Ishikawa (cell line): Measurements from ENCODE around the gene RAX.

Experiments used
- CEBPB ChIP-seq: IDR thresholded peaks from 2 replicates; pipeline ENCODE4 v1.6.1; 2012
- CREB1 ChIP-seq: IDR thresholded peaks from 2 replicates; pipeline ENCODE4 v1.6.1; 2012; ENCODE audit warnings: low read depth
- EGR1 ChIP-seq: IDR thresholded peaks from 2 replicates; pipeline ENCODE4 v1.6.1; 2012
- EP300 ChIP-seq: IDR thresholded peaks from 2 replicates; pipeline ENCODE4 v1.6.1; 2012; ENCODE audit warnings: borderline replicate concordance
- FOXM1 ChIP-seq: IDR thresholded peaks from 2 replicates; pipeline ENCODE4 v1.6.1; 2012; ENCODE audit warnings: low read depth, borderline replicate concordance
- NFIC ChIP-seq: IDR thresholded peaks from 2 replicates; pipeline ENCODE4 v1.6.1; 2012
- RAD21 ChIP-seq: IDR thresholded peaks from 2 replicates; pipeline ENCODE4 v1.6.1; 2012; ENCODE audit warnings: low read depth
- TAF1 ChIP-seq: IDR thresholded peaks from 2 replicates; pipeline ENCODE4 v1.6.1; 2012; ENCODE audit warnings: low read depth, mild to moderate bottlenecking
- TCF12 ChIP-seq: IDR thresholded peaks from 2 replicates; pipeline ENCODE4 v1.6.1; 2012; ENCODE audit warnings: low read depth
- TEAD4 ChIP-seq: IDR thresholded peaks from 2 replicates; pipeline ENCODE4 v1.6.1; 2012
- YY1 ChIP-seq: IDR thresholded peaks from 2 replicates; pipeline ENCODE4 v1.6.1; 2012; ENCODE audit warnings: low read depth
- ZBTB7A ChIP-seq: IDR thresholded peaks from 2 replicates; pipeline ENCODE4 v1.6.1; 2012; ENCODE audit warnings: low read depth
- TF ChIP-seq, protein P1 (sequence below): IDR thresholded peaks from 2 replicates; pipeline ENCODE4 v1.6.1; 2012
- TF ChIP-seq, protein P2 (sequence below): IDR thresholded peaks from 2 replicates; pipeline ENCODE4 v1.6.1; 2012; ENCODE audit warnings: low read depth, mild to moderate bottlenecking
- TF ChIP-seq, protein P3 (sequence below): IDR thresholded peaks from 2 replicates; pipeline ENCODE4 v1.6.1; 2012

RAX gene

DNA sequence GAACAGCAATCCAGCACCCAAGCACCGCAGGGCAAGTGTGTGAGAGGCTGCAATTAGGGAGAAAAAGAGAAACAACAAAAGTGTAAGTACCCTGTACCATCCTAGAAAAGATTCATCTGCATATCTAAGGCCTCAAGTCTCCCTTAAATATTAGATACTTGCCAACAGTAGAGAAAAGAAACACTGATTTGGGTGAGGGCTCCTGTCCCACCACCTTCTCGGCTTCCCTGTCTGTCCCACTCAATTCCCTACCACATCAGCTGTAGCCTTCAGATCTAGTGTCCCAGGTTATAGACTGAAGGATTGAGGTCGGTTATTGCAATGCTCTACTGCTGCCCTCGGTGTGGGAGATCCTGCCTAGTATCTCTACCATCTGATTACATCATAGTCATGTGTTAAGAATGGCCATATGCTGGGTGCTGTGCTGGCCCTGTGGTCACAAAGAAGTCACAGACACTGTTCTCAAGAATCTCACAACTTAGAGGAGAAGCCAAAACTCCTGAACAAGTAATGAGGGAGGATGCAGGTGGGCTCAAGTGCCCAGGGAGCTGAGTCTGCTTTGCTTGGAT, 2.5 kb downstream of the RAX start:
- no peak for TF ChIP-seq FOXM1
- no peak for TF ChIP-seq TEAD4
- no peak for TF ChIP-seq TCF12
- TF ChIP-seq, protein P1, sequence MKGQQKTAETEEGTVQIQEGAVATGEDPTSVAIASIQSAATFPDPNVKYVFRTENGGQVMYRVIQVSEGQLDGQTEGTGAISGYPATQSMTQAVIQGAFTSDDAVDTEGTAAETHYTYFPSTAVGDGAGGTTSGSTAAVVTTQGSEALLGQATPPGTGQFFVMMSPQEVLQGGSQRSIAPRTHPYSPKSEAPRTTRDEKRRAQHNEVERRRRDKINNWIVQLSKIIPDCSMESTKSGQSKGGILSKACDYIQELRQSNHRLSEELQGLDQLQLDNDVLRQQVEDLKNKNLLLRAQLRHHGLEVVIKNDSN = no peak
- TF ChIP-seq TAF1 = no peak
- TF ChIP-seq, protein P2, sequence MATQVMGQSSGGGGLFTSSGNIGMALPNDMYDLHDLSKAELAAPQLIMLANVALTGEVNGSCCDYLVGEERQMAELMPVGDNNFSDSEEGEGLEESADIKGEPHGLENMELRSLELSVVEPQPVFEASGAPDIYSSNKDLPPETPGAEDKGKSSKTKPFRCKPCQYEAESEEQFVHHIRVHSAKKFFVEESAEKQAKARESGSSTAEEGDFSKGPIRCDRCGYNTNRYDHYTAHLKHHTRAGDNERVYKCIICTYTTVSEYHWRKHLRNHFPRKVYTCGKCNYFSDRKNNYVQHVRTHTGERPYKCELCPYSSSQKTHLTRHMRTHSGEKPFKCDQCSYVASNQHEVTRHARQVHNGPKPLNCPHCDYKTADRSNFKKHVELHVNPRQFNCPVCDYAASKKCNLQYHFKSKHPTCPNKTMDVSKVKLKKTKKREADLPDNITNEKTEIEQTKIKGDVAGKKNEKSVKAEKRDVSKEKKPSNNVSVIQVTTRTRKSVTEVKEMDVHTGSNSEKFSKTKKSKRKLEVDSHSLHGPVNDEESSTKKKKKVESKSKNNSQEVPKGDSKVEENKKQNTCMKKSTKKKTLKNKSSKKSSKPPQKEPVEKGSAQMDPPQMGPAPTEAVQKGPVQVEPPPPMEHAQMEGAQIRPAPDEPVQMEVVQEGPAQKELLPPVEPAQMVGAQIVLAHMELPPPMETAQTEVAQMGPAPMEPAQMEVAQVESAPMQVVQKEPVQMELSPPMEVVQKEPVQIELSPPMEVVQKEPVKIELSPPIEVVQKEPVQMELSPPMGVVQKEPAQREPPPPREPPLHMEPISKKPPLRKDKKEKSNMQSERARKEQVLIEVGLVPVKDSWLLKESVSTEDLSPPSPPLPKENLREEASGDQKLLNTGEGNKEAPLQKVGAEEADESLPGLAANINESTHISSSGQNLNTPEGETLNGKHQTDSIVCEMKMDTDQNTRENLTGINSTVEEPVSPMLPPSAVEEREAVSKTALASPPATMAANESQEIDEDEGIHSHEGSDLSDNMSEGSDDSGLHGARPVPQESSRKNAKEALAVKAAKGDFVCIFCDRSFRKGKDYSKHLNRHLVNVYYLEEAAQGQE = no peak
- TF ChIP-seq CREB1 = no peak
- no peak for TF ChIP-seq CEBPB
- TF ChIP-seq ZBTB7A = no peak
- TF ChIP-seq RAD21 = no peak
- TF ChIP-seq, protein P3, sequence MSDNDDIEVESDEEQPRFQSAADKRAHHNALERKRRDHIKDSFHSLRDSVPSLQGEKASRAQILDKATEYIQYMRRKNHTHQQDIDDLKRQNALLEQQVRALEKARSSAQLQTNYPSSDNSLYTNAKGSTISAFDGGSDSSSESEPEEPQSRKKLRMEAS = no peak
- TF ChIP-seq EP300 = no peak
- TF ChIP-seq EGR1 = no peak
- TF ChIP-seq YY1 = no peak
- no peak for TF ChIP-seq NFIC

DNA sequence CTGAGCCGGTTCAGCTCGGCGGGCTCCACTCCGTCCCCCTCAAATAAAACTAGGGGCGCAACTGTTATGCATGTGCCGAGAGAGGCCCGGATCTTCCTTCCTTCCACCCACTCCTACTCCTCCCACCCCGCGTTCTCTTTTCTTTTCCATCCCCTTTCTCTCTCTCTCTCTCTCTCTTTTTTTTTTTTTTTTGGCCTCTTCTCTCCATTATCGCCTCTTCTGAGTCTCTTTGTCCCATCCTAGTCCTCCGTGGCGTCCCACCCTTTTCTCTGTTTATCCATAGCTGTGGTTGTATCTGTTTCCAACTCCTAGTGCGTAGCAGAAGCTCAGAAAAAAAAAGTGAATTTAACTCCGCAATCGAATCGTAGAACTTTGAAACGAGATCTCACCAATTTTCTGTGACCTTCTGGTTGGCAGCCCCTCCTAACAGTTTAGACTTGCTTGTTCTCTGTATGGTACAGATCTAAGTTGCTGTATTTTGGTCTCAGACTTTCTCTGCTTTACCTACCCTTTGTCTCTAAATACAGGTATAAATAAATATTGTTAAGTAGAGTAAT, 3.6 kb downstream of the RAX start:
- TF ChIP-seq FOXM1 (no peak), ZBTB7A (no peak), TAF1 (no peak), TEAD4 (no peak), RAD21 (no peak), EP300 (no peak), CREB1 (no peak), NFIC (no peak), EGR1 (no peak), CEBPB (no peak), YY1 (no peak), TCF12 (no peak)
- TF ChIP-seq, protein P1 = no peak
- TF ChIP-seq, protein P2 = no peak
- TF ChIP-seq, protein P3 = no peak

DNA sequence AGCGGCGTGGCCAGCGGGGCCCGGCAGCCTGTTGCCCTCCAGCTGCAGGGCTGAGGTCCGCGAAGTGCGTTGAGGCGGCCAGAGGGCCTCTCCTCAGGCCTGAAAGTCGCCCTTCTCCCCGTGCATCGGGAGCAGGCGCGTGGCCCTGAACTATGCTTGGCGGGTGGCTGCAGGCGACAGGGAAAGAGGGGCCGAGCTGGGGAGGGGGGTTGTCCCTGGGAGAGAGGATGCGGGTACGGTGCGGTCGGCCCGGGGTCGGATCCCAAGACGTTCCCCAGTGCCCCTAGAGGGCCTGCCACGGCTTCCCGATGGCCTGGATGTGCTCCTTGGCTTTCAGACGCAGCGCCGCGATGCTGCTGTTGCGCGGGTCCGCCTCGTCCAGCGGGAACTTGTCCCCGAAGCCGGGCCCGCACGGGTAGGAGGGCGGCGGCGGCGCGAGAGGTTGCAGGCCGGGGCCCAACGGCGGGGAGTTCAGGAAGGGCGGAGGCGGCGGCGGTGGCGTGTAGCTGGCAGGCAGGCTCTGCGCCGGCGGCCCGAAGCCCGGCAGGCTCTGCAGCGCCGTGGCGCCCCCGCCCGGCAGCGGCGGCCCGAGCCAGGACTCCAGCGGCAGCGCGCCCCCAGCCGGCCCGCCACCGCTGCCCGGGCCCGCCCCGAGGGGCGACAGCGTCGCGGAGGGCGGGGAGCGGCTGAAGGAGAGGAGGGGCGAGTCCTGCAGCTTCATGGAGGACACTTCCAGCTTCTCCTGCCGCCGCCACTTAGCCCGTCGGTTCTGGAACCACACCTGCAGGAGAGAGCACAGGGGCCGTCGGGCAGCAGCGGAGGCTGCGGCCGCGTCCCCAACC, 4.3 kb downstream of the RAX start:
- no peak for TF ChIP-seq EGR1
- TF ChIP-seq CEBPB = no peak
- no peak for TF ChIP-seq CREB1
- peak; percentile 34; the same call in 1 of the 2 replicates for TF ChIP-seq RAD21
- no peak for TF ChIP-seq ZBTB7A
- TF ChIP-seq TEAD4 = no peak

DNA sequence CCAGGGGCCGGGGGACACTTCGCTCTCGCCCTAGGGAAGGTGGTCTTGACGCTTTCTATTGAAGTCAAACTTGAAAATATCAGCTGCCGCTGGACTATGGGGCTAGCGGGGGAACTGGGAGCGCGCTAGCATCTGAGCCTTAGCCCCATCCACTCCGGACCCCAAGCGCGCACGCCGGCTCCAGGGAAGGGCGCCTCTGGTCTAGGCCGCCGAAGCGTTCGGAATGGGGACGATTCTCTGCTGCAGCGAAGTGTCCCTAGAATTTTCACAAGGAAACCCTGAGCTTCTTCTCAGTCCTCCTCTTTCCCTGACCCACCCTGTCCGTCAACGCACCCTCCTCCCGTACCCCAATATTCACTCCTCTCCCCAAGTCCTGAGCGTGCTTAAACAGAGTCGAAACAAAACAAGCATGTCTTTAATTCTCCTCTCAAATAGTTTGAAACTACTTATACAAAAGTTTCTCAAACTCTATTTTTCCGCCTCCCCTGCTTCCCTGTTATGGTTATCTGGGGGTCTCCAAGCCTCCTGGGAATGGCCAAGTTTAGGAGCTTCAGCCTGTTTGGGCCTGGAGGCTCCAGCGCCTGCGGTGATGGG, 5.0 kb downstream of the RAX start:
- TF ChIP-seq, protein P2 = no peak
- TF ChIP-seq NFIC = no peak
- TF ChIP-seq RAD21 = no peak
- TF ChIP-seq ZBTB7A = no peak
- TF ChIP-seq, protein P1 = no peak
- TF ChIP-seq, protein P3 = no peak
- no peak for TF ChIP-seq TAF1
- TF ChIP-seq CEBPB = no peak
- no peak for TF ChIP-seq CREB1
- TF ChIP-seq TEAD4 = no peak
- no peak for TF ChIP-seq FOXM1
- no peak for TF ChIP-seq TCF12
